ENCODE data around the gene MRPL43.

The MRPL43 gene

DNA sequence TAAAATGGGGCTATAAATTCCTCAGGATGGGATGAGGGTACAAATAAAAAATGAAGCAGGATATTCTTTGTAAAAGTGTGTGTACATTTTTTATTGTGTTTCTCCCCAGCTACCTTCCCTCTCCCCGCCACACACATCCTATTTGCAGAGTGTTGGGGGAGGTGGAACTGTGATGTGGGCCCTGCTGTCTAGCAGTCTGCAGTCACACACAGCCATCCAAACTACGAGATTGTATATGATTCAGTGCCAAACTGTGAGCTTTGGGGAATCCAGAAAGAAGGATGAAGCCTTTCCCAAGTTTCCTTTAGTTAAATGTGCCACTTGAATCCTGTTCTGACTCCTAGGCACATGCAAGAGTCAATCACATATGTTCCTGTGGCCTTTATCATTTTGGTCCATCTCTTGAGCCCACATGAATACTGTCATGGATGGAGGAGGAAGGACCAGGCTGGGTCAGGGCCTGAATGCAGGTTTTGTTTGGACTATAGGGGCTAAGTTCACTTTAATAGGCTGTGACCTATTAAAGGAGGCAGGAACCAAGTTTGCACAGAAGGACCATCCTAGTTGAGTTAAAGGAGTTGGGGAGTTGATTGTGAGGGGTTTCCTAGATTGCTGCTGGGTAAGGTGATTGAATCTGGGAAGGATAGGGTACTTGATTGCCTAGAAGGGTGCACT is 19.1 kb downstream of the MRPL43 start:
- TF ChIP-seq SIN3A (IDR thresholded peaks at IDR 0.05; ENCODE audit: borderline replicate concordance, insufficient read depth, low read length) (no peak), TAF1 (IDR thresholded peaks at IDR 0.05; ENCODE audit: borderline replicate concordance, insufficient read depth, low read length) (no peak), POLR2AphosphoS5 (IDR thresholded peaks at IDR 0.05; ENCODE audit: low read depth, low read length) (no peak), FOXP2 (optimal IDR thresholded peaks at IDR 0.05; ENCODE audit: borderline replicate concordance, extremely low read depth, extremely low read length, insufficient read depth) (no peak)
- TF ChIP-seq, protein P1, sequence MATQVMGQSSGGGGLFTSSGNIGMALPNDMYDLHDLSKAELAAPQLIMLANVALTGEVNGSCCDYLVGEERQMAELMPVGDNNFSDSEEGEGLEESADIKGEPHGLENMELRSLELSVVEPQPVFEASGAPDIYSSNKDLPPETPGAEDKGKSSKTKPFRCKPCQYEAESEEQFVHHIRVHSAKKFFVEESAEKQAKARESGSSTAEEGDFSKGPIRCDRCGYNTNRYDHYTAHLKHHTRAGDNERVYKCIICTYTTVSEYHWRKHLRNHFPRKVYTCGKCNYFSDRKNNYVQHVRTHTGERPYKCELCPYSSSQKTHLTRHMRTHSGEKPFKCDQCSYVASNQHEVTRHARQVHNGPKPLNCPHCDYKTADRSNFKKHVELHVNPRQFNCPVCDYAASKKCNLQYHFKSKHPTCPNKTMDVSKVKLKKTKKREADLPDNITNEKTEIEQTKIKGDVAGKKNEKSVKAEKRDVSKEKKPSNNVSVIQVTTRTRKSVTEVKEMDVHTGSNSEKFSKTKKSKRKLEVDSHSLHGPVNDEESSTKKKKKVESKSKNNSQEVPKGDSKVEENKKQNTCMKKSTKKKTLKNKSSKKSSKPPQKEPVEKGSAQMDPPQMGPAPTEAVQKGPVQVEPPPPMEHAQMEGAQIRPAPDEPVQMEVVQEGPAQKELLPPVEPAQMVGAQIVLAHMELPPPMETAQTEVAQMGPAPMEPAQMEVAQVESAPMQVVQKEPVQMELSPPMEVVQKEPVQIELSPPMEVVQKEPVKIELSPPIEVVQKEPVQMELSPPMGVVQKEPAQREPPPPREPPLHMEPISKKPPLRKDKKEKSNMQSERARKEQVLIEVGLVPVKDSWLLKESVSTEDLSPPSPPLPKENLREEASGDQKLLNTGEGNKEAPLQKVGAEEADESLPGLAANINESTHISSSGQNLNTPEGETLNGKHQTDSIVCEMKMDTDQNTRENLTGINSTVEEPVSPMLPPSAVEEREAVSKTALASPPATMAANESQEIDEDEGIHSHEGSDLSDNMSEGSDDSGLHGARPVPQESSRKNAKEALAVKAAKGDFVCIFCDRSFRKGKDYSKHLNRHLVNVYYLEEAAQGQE (IDR thresholded peaks at IDR 0.05; ENCODE audit: insufficient read depth in 1 of 2, low read depth in 2 of 2, low read length in 2 of 2): no peak

DNA sequence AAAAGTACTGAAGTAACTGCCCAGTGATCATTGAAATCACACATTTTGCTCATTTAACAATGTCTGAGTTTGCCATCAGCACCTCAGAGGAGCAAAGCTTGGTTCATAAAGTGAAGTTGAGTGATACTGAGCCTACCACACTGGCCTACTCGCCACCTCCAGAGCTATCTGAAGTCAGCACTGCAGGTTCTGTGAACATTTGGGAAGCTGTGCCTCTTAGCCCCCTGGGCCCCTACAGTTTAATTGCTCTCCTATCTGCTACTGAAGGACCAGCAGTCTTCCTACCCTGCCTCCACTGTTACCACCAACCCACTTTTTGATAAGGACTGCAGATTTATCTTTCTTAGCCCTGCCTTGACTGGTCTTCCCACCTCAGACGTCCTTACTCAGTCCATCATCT is 20.0 kb downstream of the MRPL43 start:
- TF ChIP-seq, protein P1 (IDR thresholded peaks at IDR 0.05; ENCODE audit: insufficient read depth in 1 of 2, low read depth in 2 of 2, low read length in 2 of 2): no peak
- TF ChIP-seq POLR2AphosphoS5 (IDR thresholded peaks at IDR 0.05; ENCODE audit: low read depth, low read length) (no peak), SIN3A (IDR thresholded peaks at IDR 0.05; ENCODE audit: borderline replicate concordance, insufficient read depth, low read length) (no peak), FOXP2 (optimal IDR thresholded peaks at IDR 0.05; ENCODE audit: borderline replicate concordance, extremely low read depth, extremely low read length, insufficient read depth) (no peak), TAF1 (IDR thresholded peaks at IDR 0.05; ENCODE audit: borderline replicate concordance, insufficient read depth, low read length) (no peak)

DNA sequence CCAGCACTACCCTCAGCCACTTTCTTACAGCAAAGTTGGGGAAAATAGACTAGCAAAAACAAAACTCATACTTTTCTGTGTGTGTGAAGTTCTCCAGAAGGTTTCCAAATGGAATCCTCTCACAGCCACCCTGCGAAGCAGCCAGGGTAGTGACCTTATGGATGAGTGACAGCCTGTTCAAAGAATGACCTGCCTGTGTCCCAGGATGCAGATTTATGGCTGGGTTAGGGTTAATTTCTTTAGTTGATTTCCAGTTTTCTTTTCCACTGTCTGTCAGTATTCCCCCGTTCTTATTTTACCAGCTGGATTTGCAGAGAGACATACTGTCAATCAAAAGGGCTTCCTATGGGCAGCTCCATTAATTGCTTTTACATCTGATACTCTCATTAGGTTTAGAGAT is 20.4 kb downstream of the MRPL43 start:
- TF ChIP-seq SIN3A (IDR thresholded peaks at IDR 0.05; ENCODE audit: borderline replicate concordance, insufficient read depth, low read length) (no peak), TAF1 (IDR thresholded peaks at IDR 0.05; ENCODE audit: borderline replicate concordance, insufficient read depth, low read length) (no peak), POLR2AphosphoS5 (IDR thresholded peaks at IDR 0.05; ENCODE audit: low read depth, low read length) (no peak), FOXP2 (optimal IDR thresholded peaks at IDR 0.05; ENCODE audit: borderline replicate concordance, extremely low read depth, extremely low read length, insufficient read depth) (no peak)
- TF ChIP-seq, protein P1 (IDR thresholded peaks at IDR 0.05; ENCODE audit: insufficient read depth in 1 of 2, low read depth in 2 of 2, low read length in 2 of 2): no peak

DNA sequence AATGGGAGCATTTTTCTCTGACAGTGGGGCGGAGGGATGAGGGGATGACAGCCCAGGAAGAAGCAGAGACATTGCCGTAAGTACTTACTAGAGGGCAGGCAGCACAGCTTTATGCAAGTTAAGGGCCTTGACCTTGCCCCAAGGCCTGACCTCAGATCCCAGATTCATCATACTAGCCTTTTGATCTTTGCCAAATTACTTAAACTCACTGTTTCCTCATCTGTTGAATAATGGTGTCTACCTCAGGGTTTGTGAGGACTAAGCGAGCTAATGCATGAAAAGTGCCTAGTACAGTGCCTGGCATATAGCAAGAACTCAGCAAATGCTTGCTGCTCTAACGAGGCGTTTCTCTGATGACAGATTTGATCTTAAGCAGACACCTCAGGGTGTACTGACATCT is 21.5 kb downstream of the MRPL43 start:
- TF ChIP-seq POLR2AphosphoS5 (IDR thresholded peaks at IDR 0.05; ENCODE audit: low read depth, low read length): no peak
- no peak for TF ChIP-seq TAF1 (IDR thresholded peaks at IDR 0.05; ENCODE audit: borderline replicate concordance, insufficient read depth, low read length)
- TF ChIP-seq, protein P1 (IDR thresholded peaks at IDR 0.05; ENCODE audit: insufficient read depth in 1 of 2, low read depth in 2 of 2, low read length in 2 of 2): no peak
- TF ChIP-seq FOXP2 (optimal IDR thresholded peaks at IDR 0.05; ENCODE audit: borderline replicate concordance, extremely low read depth, extremely low read length, insufficient read depth): no peak
- TF ChIP-seq SIN3A (IDR thresholded peaks at IDR 0.05; ENCODE audit: borderline replicate concordance, insufficient read depth, low read length): no peak
